Stimulated activated CD8-positive, alpha-beta memory T cell treated with anti-CD3 and anti-CD28 coated beads, Interleukin-15, amount 100 ng/mL, for 1 hour (primary cell): Measurements from ENCODE around the gene PRMT1.

Experiments used
- DNase-seq: peaks from one replicate; pipeline ENCODE4 v3.0.0-alpha.2; 2020; ENCODE audit warnings: low read depth

Gene PRMT1

GRCh38 chr19:49651029-49651819 is 25.8 kb upstream of the PRMT1 start:
- DNase-seq = no peak

GRCh38 chr19:49651820-49652550 is 25.1 kb upstream of the PRMT1 start:
- no peak for DNase-seq

GRCh38 chr19:49652551-49653465 is 24.3 kb upstream of the PRMT1 start:
- no peak for DNase-seq

GRCh38 chr19:49653466-49653806 is 23.6 kb upstream of the PRMT1 start:
- no peak for DNase-seq

- no peak for DNase-seq
Measured at GRCh38 chr19:49654581-49654980, 22.5 kb upstream of the PRMT1 start.

- no peak for DNase-seq
Measured at GRCh38 chr19:49655570-49656455, 21.3 kb upstream of the PRMT1 start.

GRCh38 chr19:49656456-49657109 is 20.5 kb upstream of the PRMT1 start:
- DNase-seq = no peak

- no peak for DNase-seq
Measured at GRCh38 chr19:49657493-49658138, 19.5 kb upstream of the PRMT1 start.

GRCh38 chr19:49658139-49658517 is 18.9 kb upstream of the PRMT1 start:
- DNase-seq = no peak

- no peak for DNase-seq
Measured at GRCh38 chr19:49658566-49659442, 18.3 kb upstream of the PRMT1 start.

- no peak for DNase-seq
Measured at GRCh38 chr19:49660338-49660961, 16.6 kb upstream of the PRMT1 start.

- no peak for DNase-seq
Measured at GRCh38 chr19:49662011-49662410, 15.1 kb upstream of the PRMT1 start.

- no peak for DNase-seq
Measured at GRCh38 chr19:49663224-49663623, 13.8 kb upstream of the PRMT1 start.

GRCh38 chr19:49664171-49665035 is 12.7 kb upstream of the PRMT1 start:
- DNase-seq = peak; percentile 93

GRCh38 chr19:49665036-49665350 is 12.1 kb upstream of the PRMT1 start:
- DNase-seq = no peak

GRCh38 chr19:49665351-49666119 is 11.5 kb upstream of the PRMT1 start, which contains the start of the genes BCL2L12 and IRF3:
Gene BCL2L12 (plus strand): TSS chr19:49665933. CDS start chr19:49666693, 760 bp downstream.
Gene IRF3 (minus strand): TSS chr19:49665857. CDS start chr19:49664838, 1,019 bp downstream.
- peak; percentile 100 for DNase-seq

GRCh38 chr19:49666120-49666444 is 11.0 kb upstream of the PRMT1 start:
- DNase-seq = no peak
